GM23338 (cell line): ENCODE results near the gene STXBP3. TPM values are rescaled to one million over a fixed set of nuclear protein-coding genes. Genes with fewer than 3 reads are reported as not detected.

Source experiments
- ATAC-seq: fragments of 200-7000 bp; cut with Tn5 transposase; 3 replicates; pipeline ENCODE4 v1.9.1; 2020
- DNase-seq: peaks from one replicate; pipeline ENCODE4 v3.0.0-alpha.2; 2015; ENCODE audit warnings: low spot score
- H2AFZ ChIP-seq: fragments of 200-600 bp; sonication (generic); 2 replicates; pipeline ENCODE4 v1.8.0; 2016; ENCODE audit warnings: antibody characterized with exemption, mild to moderate bottlenecking, moderate library complexity
- H3F3A ChIP-seq: fragments of 200-600 bp; sonication (generic); replicated peaks from 2 replicates; pipeline ENCODE4 v1.8.0; 2017; ENCODE audit warnings: antibody characterized with exemption, mixed run types, low read depth
- H3K27ac ChIP-seq: fragments of 200-600 bp; sonication (generic); 2 replicates; pipeline ENCODE4 v1.6.1; 2016; ENCODE audit warnings: low read depth
- H3K27me3 ChIP-seq: fragments of 200-600 bp; sonication (generic); 2 replicates; pipeline ENCODE4 v1.8.0; 2016; ENCODE audit warnings: mild to moderate bottlenecking, mixed run types, moderate library complexity; ENCODE audit not compliant: insufficient read depth
- H3K36me3 ChIP-seq: fragments of 200-600 bp; sonication (generic); 2 replicates; pipeline ENCODE4 v1.8.0; 2016; ENCODE audit warnings: mild to moderate bottlenecking; ENCODE audit not compliant: insufficient read depth
- H3K4me1 ChIP-seq: fragments of 200-600 bp; sonication (generic); 2 replicates; pipeline ENCODE4 v1.8.0; 2016; ENCODE audit warnings: mild to moderate bottlenecking, moderate library complexity; ENCODE audit not compliant: insufficient read depth
- H3K4me2 ChIP-seq: fragments of 200-600 bp; sonication (generic); 2 replicates; pipeline ENCODE4 v1.7.1; 2017; ENCODE audit warnings: mixed run types
- H3K4me3 ChIP-seq: fragments of 200-600 bp; sonication (generic); 2 replicates; pipeline ENCODE4 v1.6.1; 2016; ENCODE audit warnings: mixed run types
- H3K79me2 ChIP-seq: fragments of 200-600 bp; sonication (generic); replicated peaks from 2 replicates; pipeline ENCODE4 v1.8.0; 2017; ENCODE audit warnings: mild to moderate bottlenecking; ENCODE audit not compliant: insufficient read depth
- H3K9me2 ChIP-seq: fragments of 200-600 bp; sonication (generic); 2 replicates; pipeline ENCODE4 v1.8.0; 2017; ENCODE audit not compliant: insufficient read depth
- H4K20me1 ChIP-seq: fragments of 200-600 bp; sonication (generic); replicated peaks from 2 replicates; pipeline ENCODE4 v1.8.0; 2017; ENCODE audit warnings: mild to moderate bottlenecking; ENCODE audit not compliant: insufficient read depth
- H3K27ac Mint-ChIP-seq: 2 replicates; pipeline ENCODE4 v1.8.0; 2020; ENCODE audit warnings: inconsistent platforms, mild to moderate bottlenecking, moderate library complexity, mixed read lengths
- H3K27me3 Mint-ChIP-seq: 3 replicates; pipeline ENCODE4 v1.8.0; 2022; ENCODE audit warnings: low read depth, mild to moderate bottlenecking, moderate library complexity, mixed read lengths, inconsistent platforms; ENCODE audit not compliant: insufficient read depth, poor library complexity
- H3K36me3 Mint-ChIP-seq: 3 replicates; pipeline ENCODE4 v1.8.0; 2021; ENCODE audit warnings: low read depth, mild to moderate bottlenecking, inconsistent platforms, moderate library complexity, mixed read lengths
- H3K4me1 Mint-ChIP-seq: 3 replicates; pipeline ENCODE4 v1.8.0; 2020; ENCODE audit warnings: mild to moderate bottlenecking, inconsistent platforms, mixed read lengths
- H3K4me3 Mint-ChIP-seq: 3 replicates; pipeline ENCODE4 v1.8.0; 2021; ENCODE audit warnings: moderate library complexity, mild to moderate bottlenecking, inconsistent platforms, mixed read lengths
- H3K9me3 Mint-ChIP-seq: 3 replicates; pipeline ENCODE4 v1.8.0; 2020; ENCODE audit warnings: moderate library complexity, mild to moderate bottlenecking, inconsistent platforms, mixed read lengths
- CREB1 ChIP-seq: fragments of 250-450 bp; sonication (Bioruptor Pico); IDR thresholded peaks from 2 replicates; pipeline ENCODE4 v1.5.0; 2020; ENCODE audit warnings: low read depth, mild to moderate bottlenecking, moderate library complexity
- CTCF ChIP-seq, 2 experiments: fragments of 200-600 bp in 1 of 2; sonication (generic) in 1 of 2; conservative IDR thresholded peaks; 2 replicates each; pipeline versions ENCODE4 v1.5.1 to v1.6.1; 2016 to 2017; ENCODE audit warnings: antibody characterized with exemption in 2 of 2, low read depth in 2 of 2, mild to moderate bottlenecking in 2 of 2, moderate library complexity in 1 of 2
- ETS1 ChIP-seq: IDR thresholded peaks from 2 replicates; pipeline ENCODE4 v1.6.1; 2016; ENCODE audit warnings: antibody characterized with exemption
- EZH2 ChIP-seq: fragments of 200-600 bp; sonication (generic); IDR thresholded peaks from one replicate; pipeline ENCODE4 v1.8.0; 2017; ENCODE audit warnings: antibody characterized with exemption, mild to moderate bottlenecking, low read depth; ENCODE audit not compliant: unreplicated experiment
- EZH2phosphoT487 ChIP-seq: fragments of 200-600 bp; sonication (generic); IDR thresholded peaks from one replicate; pipeline ENCODE4 v1.8.1; 2018; ENCODE audit warnings: antibody characterized with exemption; ENCODE audit not compliant: unreplicated experiment
- JUNB ChIP-seq: IDR thresholded peaks from one replicate; pipeline ENCODE4 v1.6.1; 2016; ENCODE audit warnings: antibody characterized with exemption; ENCODE audit not compliant: unreplicated experiment
- NANOG ChIP-seq: IDR thresholded peaks from 2 replicates; pipeline ENCODE4 v1.6.1; 2016; ENCODE audit warnings: antibody characterized with exemption, borderline replicate concordance
- POLR2AphosphoS5 ChIP-seq: IDR thresholded peaks from 2 replicates; pipeline ENCODE4 v1.6.1; 2016; ENCODE audit warnings: antibody characterized with exemption, low read depth
- REST ChIP-seq: IDR thresholded peaks from one replicate; pipeline ENCODE4 v1.6.1; 2018; ENCODE audit warnings: antibody characterized with exemption; ENCODE audit not compliant: unreplicated experiment
- STAT1 ChIP-seq: IDR thresholded peaks from one replicate; pipeline ENCODE4 v1.6.1; 2016; ENCODE audit warnings: antibody characterized with exemption; ENCODE audit not compliant: unreplicated experiment
- ZNF114 ChIP-seq: fragments of 250-450 bp; sonication (Bioruptor Pico); IDR thresholded peaks from 2 replicates; pipeline ENCODE4 v1.5.0; 2020; ENCODE audit warnings: mild to moderate bottlenecking, moderate library complexity
- ZNF331 ChIP-seq: fragments of 250-450 bp; sonication (Bioruptor Pico); IDR thresholded peaks from 2 replicates; pipeline ENCODE4 v1.5.0; 2020; ENCODE audit warnings: low read depth, mild to moderate bottlenecking, moderate library complexity
- ZNF462 ChIP-seq: fragments of 250-450 bp; sonication (Bioruptor Pico); IDR thresholded peaks from 2 replicates; pipeline ENCODE4 v1.5.0; 2020; ENCODE audit warnings: mild to moderate bottlenecking, moderate library complexity
- polyA plus RNA-seq: library from polyadenylated mRNA; unstranded; fragments of >200 nt; fragmentation: Nextera tagmentation; extraction: Ambion mirVana; gene quantifications from 2 replicates; pipeline ENCODE4 v1.2.1, GENCODE V29; 2016
- total RNA-seq: library from RNA; depleted of rRNA; stranded (reverse); fragments of >200 nt; shearing (Covaris generic); gene quantifications from 2 replicates; pipeline ENCODE4 v1.2.3, GENCODE V29; 2014

STXBP3 gene
- total and polyA plus RNA-seq, 2 experiments from 2014 or later: 28.5 to 37.4 TPM

- ATAC-seq: no peak
- no peak overlapping the region for H3K4me2 ChIP-seq
- H4K20me1 ChIP-seq: no peaks in the 10 kb centered on the region
- H3K4me3 ChIP-seq: no peak overlapping the region
- Mint-ChIP-seq H3K27me3 (peaks cover 2% of the 10 kb centered on the region), H3K36me3 (no peaks in the 10 kb centered on the region), H3K27ac (no peak overlapping the region), H3K9me3 (no peaks in the 10 kb centered on the region; the same call in 2 of the 3 replicates), H3K4me3 (no peak overlapping the region), H3K4me1 (peaks cover 6% of the 10 kb centered on the region)
- no peak for DNase-seq
- H3K79me2 ChIP-seq: no peaks in the 10 kb centered on the region
- no peaks in the 10 kb centered on the region for H3K4me1 ChIP-seq
- H3K9me2 ChIP-seq: 0 out of 2 replicates have a peak, but pooled peaks cover 4% of the 10 kb centered on the region
- no peaks in the 10 kb centered on the region for H3K27me3 ChIP-seq
- no peaks in the 10 kb centered on the region for H3K36me3 ChIP-seq
- no peak for TF ChIP-seq REST
- no peak for TF ChIP-seq ZNF462 (CRISPR knock-in tag)
- TF ChIP-seq STAT1: no peak
- no peak for TF ChIP-seq EZH2phosphoT487
- TF ChIP-seq ZNF114 (CRISPR knock-in tag): no peak
- TF ChIP-seq CTCF (conservative IDR thresholded peaks at IDR 0.05; ENCODE audit: low read depth in 2 of 2): no peak
- no peak for TF ChIP-seq ZNF331 (CRISPR knock-in tag)
- no peak for TF ChIP-seq JUNB
- TF ChIP-seq EZH2: no peak
- no peak for TF ChIP-seq ETS1
- no peak for TF ChIP-seq NANOG
- no peak for TF ChIP-seq POLR2AphosphoS5
- TF ChIP-seq CREB1 (CRISPR knock-in tag): no peak
- H3F3A ChIP-seq: no peaks in the 10 kb centered on the region
- peak overlapping the region; percentile 90 for H2AFZ ChIP-seq
- no peak overlapping the region for H3K27ac ChIP-seq
These were observed 99.5 kb downstream of the STXBP3 start for GRCh38 chr1:108845991-108846390.
